CD8-positive, alpha-beta memory T cell (primary cell): ENCODE results near the gene BAHD1. TPM values are rescaled to one million over a fixed set of nuclear protein-coding genes. Genes with fewer than 3 reads are reported as not detected.

Experiments
- CTCF ChIA-PET: fragments of 350-600 bp; sonication (Branson Sonifier 250); formaldehyde crosslinking; loops from one replicate; lab custom pipeline; 2021; ENCODE audit warnings: antibody characterized with exemption; lab: Charles Lee
- POLR2A ChIA-PET: fragments of 350-600 bp; sonication (Branson Sonifier 250); formaldehyde crosslinking; loops from one replicate; lab custom pipeline; 2021; ENCODE audit warnings: antibody characterized with exemption; lab: Charles Lee
- DNase-seq, 5 donors: peaks; one replicate each; pipeline versions ENCODE4 v3.0.0 to v3.0.0-alpha.2; 2020 to 2022; ENCODE audit warnings: mixed read lengths in 1 of 5
- H3K27ac ChIP-seq: one replicate; pipeline ENCODE4 v1.7.0; 2013; ENCODE audit warnings: low read depth, mild to moderate bottlenecking, low read length, moderate library complexity
- H3K27me3 ChIP-seq: 2 replicates; pipeline ENCODE4 v1.7.0; 2013; ENCODE audit warnings: low read length, mild to moderate bottlenecking; ENCODE audit not compliant: insufficient read depth, poor library complexity, severe bottlenecking
- H3K36me3 ChIP-seq: 2 replicates; pipeline ENCODE4 v1.7.0; 2013; ENCODE audit warnings: mild to moderate bottlenecking, low read length, moderate library complexity; ENCODE audit not compliant: insufficient read depth
- H3K4me1 ChIP-seq: 2 replicates; pipeline ENCODE4 v1.7.0; 2013; ENCODE audit warnings: mild to moderate bottlenecking, low read length, moderate library complexity; ENCODE audit not compliant: insufficient read depth
- H3K4me3 ChIP-seq: 2 replicates; pipeline ENCODE4 v1.7.0; 2013; ENCODE audit warnings: mild to moderate bottlenecking, low read length
- H3K9me3 ChIP-seq: 2 replicates; pipeline ENCODE4 v1.7.0; 2013; ENCODE audit warnings: mild to moderate bottlenecking, low read length
- H3K27ac Mint-ChIP-seq, 8 donors: one replicate each; pipeline ENCODE4 v1.8.0; 2020 to 2021; ENCODE audit warnings: mixed read lengths in 8 of 8, mild to moderate bottlenecking in 6 of 8, inconsistent platforms in 3 of 8, moderate library complexity in 3 of 8
- H3K27me3 Mint-ChIP-seq, 2 donors: one replicate each; pipeline ENCODE4 v1.8.0; 2020 to 2021; ENCODE audit warnings: mixed read lengths in 2 of 2, mild to moderate bottlenecking in 1 of 2, moderate library complexity in 1 of 2
- H3K36me3 Mint-ChIP-seq, 3 donors: one replicate each; pipeline ENCODE4 v1.8.0; 2020 to 2021; ENCODE audit warnings: mixed read lengths in 3 of 3, inconsistent platforms in 1 of 3, mild to moderate bottlenecking in 1 of 3
- H3K4me1 Mint-ChIP-seq, 3 donors: one replicate each; pipeline ENCODE4 v1.8.0; 2020 to 2021; ENCODE audit warnings: mixed read lengths in 3 of 3, inconsistent platforms in 1 of 3, mild to moderate bottlenecking in 1 of 3
- H3K4me3 Mint-ChIP-seq, 7 donors: one replicate each; pipeline ENCODE4 v1.8.0; 2020 to 2021; ENCODE audit warnings: mixed read lengths in 7 of 7, mild to moderate bottlenecking in 6 of 7, moderate library complexity in 4 of 7, inconsistent platforms in 2 of 7
- H3K9me3 Mint-ChIP-seq, 5 donors: one replicate each; pipeline ENCODE4 v1.8.0; 2020 to 2022; ENCODE audit warnings: mixed read lengths in 5 of 5, mild to moderate bottlenecking in 3 of 5, moderate library complexity in 2 of 5, inconsistent platforms in 1 of 5
- polyA plus RNA-seq: library from polyadenylated mRNA; unstranded; fragments of 300-500 nt; fragmentation: Illumina TruSeq; gene quantifications from one replicate; pipeline ENCODE4 v1.2.3, GENCODE V29; 2021
- total RNA-seq, 2 experiments: library from RNA; stranded (reverse); gene quantifications; one replicate each; pipeline ENCODE4 v1.2.3, GENCODE V29; 2021

Gene BAHD1
- total and polyA plus RNA-seq, 3 experiments from 2014 or later, result 4.1 to 24.9 (median 23.6) TPM

DNA sequence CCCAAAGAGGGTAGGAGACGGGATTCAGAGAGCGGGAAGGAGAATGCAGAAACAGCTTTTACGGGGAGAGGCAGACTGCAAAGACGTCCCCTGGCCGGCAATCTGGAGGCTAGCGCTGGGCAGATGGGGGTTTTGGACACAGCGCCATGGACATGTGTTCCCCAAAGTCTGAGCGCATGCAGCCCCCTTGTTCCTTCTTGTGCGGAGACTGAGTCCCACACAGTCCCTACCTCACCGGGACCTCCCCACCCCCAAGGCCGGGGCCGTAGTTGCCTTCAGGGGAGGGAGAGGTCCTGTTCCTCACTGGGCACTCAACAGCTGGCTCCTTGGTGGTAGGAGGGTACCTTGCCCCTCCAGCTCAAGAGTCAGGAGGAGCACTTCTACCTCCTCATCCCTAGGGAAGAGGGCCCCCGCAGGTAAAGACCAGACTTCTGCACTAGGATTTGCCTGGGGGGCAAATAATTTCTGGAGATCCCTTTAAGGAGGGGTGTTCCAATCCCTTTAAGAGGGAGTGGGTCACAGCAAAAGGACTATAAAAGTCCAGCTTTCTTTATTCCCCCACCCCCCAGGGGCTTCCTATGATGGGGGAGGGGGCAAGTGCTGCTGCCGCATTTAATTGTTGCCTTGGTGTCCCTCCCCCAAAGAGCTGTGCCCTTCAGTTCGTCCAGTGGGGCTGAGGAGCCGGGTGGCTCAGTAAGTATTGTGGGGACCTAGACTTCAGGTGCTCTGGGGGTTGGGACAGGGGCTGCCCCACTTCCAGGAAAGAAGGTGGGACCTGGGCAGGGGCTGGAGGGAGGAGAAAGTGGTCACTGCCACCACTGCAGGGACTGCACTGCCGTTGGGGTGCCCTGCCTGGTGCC, 3.6 kb upstream of the BAHD1 start:
- H3K27ac Mint-ChIP-seq, result peak overlapping the region in 1 of 8 donors; percentile 35
- Histone ChIP-seq H3K4me1 (peaks cover 28% of the 10 kb centered on the region), H3K36me3 (no peaks in the 10 kb centered on the region), H3K27ac (peak overlapping the region; percentile 52), H3K4me3 (peak overlapping the region; percentile 45), H3K9me3 (no peaks in the 10 kb centered on the region), H3K27me3 (peaks cover 6% of the 10 kb centered on the region)
- peaks cover 0 to 3% (median 0%) of the 10 kb centered on the region in 5 donors for H3K9me3 Mint-ChIP-seq
- no peak for DNase-seq
- ChIA-PET CTCF (interaction anchor here (1.0 kb wide), 1 partner anchor 69 kb away, joined by 3 read pairs; no protein-coding TSS in a partner anchor), POLR2A (interaction anchor here (0.5 kb wide), 1 partner anchor 12 kb away, joined by 4 read pairs; no protein-coding TSS in a partner anchor)
- H3K36me3 Mint-ChIP-seq, result peaks cover 0 to 4% (median 3%) of the 10 kb centered on the region in 3 donors
- peaks cover 31 to 46% (median 36%) of the 10 kb centered on the region in 3 donors for H3K4me1 Mint-ChIP-seq
- H3K4me3 Mint-ChIP-seq, result peak overlapping the region; percentile 65 to 81 (median 77)
- peaks cover 11 to 15% of the 10 kb centered on the region in 2 donors for H3K27me3 Mint-ChIP-seq

GRCh38 chr15:40437752-40438687, 2.7 kb upstream of the BAHD1 start:
- H3K36me3 Mint-ChIP-seq, result peaks cover 0 to 7% (median 3%) of the 10 kb centered on the region in 3 donors
- no peak overlapping the region for H3K27ac Mint-ChIP-seq
- Histone ChIP-seq H3K27ac (peak overlapping the region; percentile 38), H3K27me3 (peaks cover 6% of the 10 kb centered on the region), H3K4me3 (no peak overlapping the region), H3K9me3 (no peaks in the 10 kb centered on the region), H3K36me3 (no peaks in the 10 kb centered on the region), H3K4me1 (peaks cover 36% of the 10 kb centered on the region)
- peaks cover 11 to 15% of the 10 kb centered on the region in 2 donors for H3K27me3 Mint-ChIP-seq
- H3K4me3 Mint-ChIP-seq, result peak overlapping the region; percentile 3 to 95 (median 43)
- ChIA-PET CTCF (no interaction called here), POLR2A (no interaction called here)
- peaks cover 39 to 55% (median 44%) of the 10 kb centered on the region in 3 donors for H3K4me1 Mint-ChIP-seq
- no peak for DNase-seq
- peaks cover 0 to 3% (median 0%) of the 10 kb centered on the region in 5 donors for H3K9me3 Mint-ChIP-seq

GRCh38 chr15:40438712-40439111, 2.0 kb upstream of the BAHD1 start:
- peaks cover 0 to 7% (median under 1%) of the 10 kb centered on the region in 3 donors for H3K36me3 Mint-ChIP-seq
- no peak overlapping the region for H3K27ac Mint-ChIP-seq
- Histone ChIP-seq H3K27me3 (peaks cover 6% of the 10 kb centered on the region), H3K4me3 (no peak overlapping the region), H3K36me3 (no peaks in the 10 kb centered on the region), H3K4me1 (peaks cover 43% of the 10 kb centered on the region), H3K27ac (peak overlapping the region; percentile 66), H3K9me3 (no peaks in the 10 kb centered on the region)
- CTCF ChIA-PET, result interaction anchor here (0.8 kb wide), 1 partner anchor 8 kb away, joined by 5 read pairs; no protein-coding TSS in a partner anchor
- peaks cover 46 to 62% (median 51%) of the 10 kb centered on the region in 3 donors for H3K4me1 Mint-ChIP-seq
- POLR2A ChIA-PET, result no interaction called here
- peaks cover 0 to 3% (median 0%) of the 10 kb centered on the region in 5 donors for H3K9me3 Mint-ChIP-seq
- DNase-seq, result no peak
- peaks cover 11 to 15% of the 10 kb centered on the region in 2 donors for H3K27me3 Mint-ChIP-seq
- H3K4me3 Mint-ChIP-seq, result peak overlapping the region in 6 of 7 donors; percentile 6 to 95 (median 50)

GRCh38 chr15:40439461-40439959, 1.2 kb upstream of the BAHD1 start:
- Mint-ChIP-seq H3K4me1 (peaks cover 54 to 70% (median 56%) of the 10 kb centered on the region in 3 donors), H3K4me3 (peak overlapping the region; percentile 81 to 97 (median 92)), H3K27ac (peak overlapping the region in 6 of 8 donors; percentile 12 to 89 (median 76)), H3K27me3 (peaks cover 11 to 15% of the 10 kb centered on the region in 2 donors), H3K9me3 (peaks cover 0 to 3% (median 0%) of the 10 kb centered on the region in 5 donors), H3K36me3 (peaks cover 0 to 7% (median 0%) of the 10 kb centered on the region in 3 donors)
- H3K27ac ChIP-seq, result peak overlapping the region; percentile 66
- no peaks in the 10 kb centered on the region for H3K9me3 ChIP-seq
- POLR2A ChIA-PET, result interaction anchor here (1.0 to 5.2 kb wide), 6 partner anchors 13 to 131 kb away, joined by 3 to 41 read pairs (median 6); partner anchors contain the start of genes CHST14, INAFM2, IVD and PLCB2
- peaks cover 51% of the 10 kb centered on the region for H3K4me1 ChIP-seq
- CTCF ChIA-PET, result interaction anchor here (0.7 to 2.3 kb wide), 10 partner anchors 9 to 95 kb away, joined by 3 to 16 read pairs (median 6); no protein-coding TSS in a partner anchor
- no peak for DNase-seq
- H3K27me3 ChIP-seq, result peaks cover 6% of the 10 kb centered on the region
- H3K4me3 ChIP-seq, result peak overlapping the region; percentile 72
- no peaks in the 10 kb centered on the region for H3K36me3 ChIP-seq

DNA sequence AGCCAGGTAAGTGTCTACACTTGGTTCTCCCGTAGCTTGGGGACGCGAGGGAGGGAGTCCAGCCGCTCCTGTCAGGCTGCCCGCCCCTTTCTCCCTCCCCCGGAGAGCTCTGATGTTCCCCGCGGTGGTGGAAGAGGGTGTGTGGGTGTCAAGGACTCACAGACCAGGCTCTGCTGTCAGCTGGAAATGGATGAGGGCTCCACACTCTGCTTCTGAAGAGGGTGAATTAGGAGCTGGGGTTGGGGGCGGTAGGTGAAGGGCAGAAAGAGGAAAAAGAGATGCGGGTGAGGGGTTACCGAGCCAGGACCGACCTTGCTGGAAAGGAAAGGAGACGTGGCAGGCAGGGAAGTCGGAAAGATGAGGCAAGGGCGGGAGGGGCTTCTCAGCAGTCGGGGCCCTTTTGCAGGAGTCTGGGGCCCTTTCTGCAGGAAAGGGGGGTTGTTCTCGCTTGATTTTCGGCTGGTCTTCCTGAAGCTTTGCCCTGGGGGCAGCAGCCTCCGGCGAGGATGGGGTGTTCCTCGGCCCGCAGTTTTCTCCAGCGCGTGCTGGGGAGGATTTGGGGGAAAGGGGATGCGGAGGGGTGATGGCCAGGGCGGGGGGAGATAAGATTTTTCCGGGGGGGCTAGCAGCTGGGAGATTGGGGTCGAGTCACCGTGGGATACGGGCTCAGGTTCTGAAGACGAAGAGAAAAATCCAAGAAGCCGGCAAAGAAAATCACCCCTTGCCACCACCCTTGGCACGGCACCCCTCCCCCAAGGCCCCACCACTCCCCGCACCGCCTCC, 602 bp upstream of the BAHD1 start:
- peaks cover 56% of the 10 kb centered on the region for H3K4me1 ChIP-seq
- H3K9me3 ChIP-seq, result no peaks in the 10 kb centered on the region
- peaks cover 0 to 7% (median 0%) of the 10 kb centered on the region in 3 donors for H3K36me3 Mint-ChIP-seq
- H3K4me1 Mint-ChIP-seq, result peaks cover 57 to 71% (median 59%) of the 10 kb centered on the region in 3 donors
- peaks cover 0 to 3% (median 0%) of the 10 kb centered on the region in 5 donors for H3K9me3 Mint-ChIP-seq
- peaks cover 11 to 15% of the 10 kb centered on the region in 2 donors for H3K27me3 Mint-ChIP-seq
- peak in 2 of 5 donors; percentile 16 to 59 for DNase-seq
- H3K27me3 ChIP-seq, result peaks cover 6% of the 10 kb centered on the region
- peak overlapping the region in 7 of 8 donors; percentile 65 to 92 (median 87) for H3K27ac Mint-ChIP-seq
- ChIA-PET POLR2A (interaction anchor here (0.6 to 5.2 kb wide), 14 partner anchors 12 to 944 kb away, joined by 3 to 41 read pairs (median 3); partner anchors contain the start of genes CHST14, INAFM2, IVD and PLCB2), CTCF (interaction anchor here (0.6 to 2.3 kb wide), 15 partner anchors 11 to 255 kb away, joined by 3 to 16 read pairs (median 5); partner anchors contain the start of gene RAD51)
- peak overlapping the region; percentile 81 to 97 (median 92) for H3K4me3 Mint-ChIP-seq
- H3K27ac ChIP-seq, result peak overlapping the region; percentile 66
- no peaks in the 10 kb centered on the region for H3K36me3 ChIP-seq
- peak overlapping the region; percentile 72 for H3K4me3 ChIP-seq

- H3K4me3 Mint-ChIP-seq, result peak overlapping the region; percentile 89 to 96 (median 93)
- H3K4me3 ChIP-seq, result peak overlapping the region; percentile 35
- H3K27ac ChIP-seq, result peak overlapping the region; percentile 38
- ChIA-PET POLR2A (interaction anchor here (0.7 to 5.2 kb wide), 4 partner anchors 11 to 117 kb away, joined by 3 to 41 read pairs (median 4); partner anchors contain the start of gene CHST14), CTCF (interaction anchor here (0.8 to 2.3 kb wide), 15 partner anchors 9 to 134 kb away, joined by 3 to 16 read pairs (median 3); partner anchors contain the start of genes IVD and PLCB2)
- H3K36me3 ChIP-seq, result no peaks in the 10 kb centered on the region
- peaks cover 2% of the 10 kb centered on the region for H3K27me3 ChIP-seq
- peaks cover 11 to 15% of the 10 kb centered on the region in 2 donors for H3K27me3 Mint-ChIP-seq
- H3K9me3 ChIP-seq, result no peaks in the 10 kb centered on the region
- H3K9me3 Mint-ChIP-seq, result peaks cover 0 to 3% (median 0%) of the 10 kb centered on the region in 5 donors
- H3K4me1 ChIP-seq, result peaks cover 61% of the 10 kb centered on the region
- peak in 2 of 5 donors; percentile 28 to 57 for DNase-seq
- H3K4me1 Mint-ChIP-seq, result peaks cover 51 to 72% (median 57%) of the 10 kb centered on the region in 3 donors
- H3K27ac Mint-ChIP-seq, result peak overlapping the region in 7 of 8 donors; percentile 65 to 92 (median 89)
- peaks cover 0 to 9% (median 0%) of the 10 kb centered on the region in 3 donors for H3K36me3 Mint-ChIP-seq
Observed at GRCh38 chr15:40441565-40442531, 1.1 kb downstream of the BAHD1 start.
